GM19035 (cell line): ENCODE data around the gene MC4R.
A peak's percentile ranks its signal among the peaks of the same experiment; 100 is the strongest.
"Not testable (repeated sequence)": the region's sequence is repeated elsewhere in the genome, so short reads cannot be mapped to it uniquely, and the experiment has no call there.

Source experiments
- ATAC-seq: cut with Tn5 transposase; IDR thresholded peaks from one replicate; pipeline ENCODE4 v1.9.1; 2021; ENCODE audit not compliant: unreplicated experiment

MC4R gene

GRCh38 chr18:60372596-60372995 is at the start of gene MC4R:
Gene MC4R, minus strand, starts transcription at chr18:60372775. Its CDS starts 426 bp downstream, at chr18:60372349.
- no peak for ATAC-seq

GRCh38 chr18:60422306-60422705 is 49.7 kb upstream of the MC4R start:
- ATAC-seq = not testable (repeated sequence)

- no peak for ATAC-seq
Measured at GRCh38 chr18:60421356-60422118, 49.0 kb upstream of the MC4R start.

- no peak for ATAC-seq
Measured at GRCh38 chr18:60417946-60418345, 45.4 kb upstream of the MC4R start.

GRCh38 chr18:60413944-60414547 is 41.5 kb upstream of the MC4R start:
- peak; percentile 55 for ATAC-seq

- ATAC-seq = no peak
Measured at GRCh38 chr18:60411715-60412114, 39.1 kb upstream of the MC4R start.

GRCh38 chr18:60406721-60407120 is 34.1 kb upstream of the MC4R start:
- ATAC-seq = no peak

GRCh38 chr18:60404486-60405085 is 32.0 kb upstream of the MC4R start:
- ATAC-seq = no peak

GRCh38 chr18:60401346-60401745 is 28.8 kb upstream of the MC4R start:
- ATAC-seq = no peak

- no peak for ATAC-seq
Measured at GRCh38 chr18:60391571-60392226, 19.1 kb upstream of the MC4R start.

- ATAC-seq = no peak
Measured at GRCh38 chr18:60389314-60389713, 16.7 kb upstream of the MC4R start.

- no peak for ATAC-seq
Measured at GRCh38 chr18:60385693-60386092, 13.1 kb upstream of the MC4R start.

- no peak for ATAC-seq
Measured at GRCh38 chr18:60383893-60384292, 11.3 kb upstream of the MC4R start.

- no peak for ATAC-seq
Measured at GRCh38 chr18:60377778-60378469, 5.3 kb upstream of the MC4R start.

GRCh38 chr18:60372132-60372531 is 443 bp downstream of the MC4R start:
- no peak for ATAC-seq

GRCh38 chr18:60358516-60358915 is 14.1 kb downstream of the MC4R start:
- ATAC-seq = no peak

GRCh38 chr18:60350941-60351340 is 21.6 kb downstream of the MC4R start:
- ATAC-seq = no peak

GRCh38 chr18:60350150-60350549 is 22.4 kb downstream of the MC4R start:
- no peak for ATAC-seq

GRCh38 chr18:60347526-60348045 is 25.0 kb downstream of the MC4R start:
- ATAC-seq = no peak

GRCh38 chr18:60339018-60339417 is 33.6 kb downstream of the MC4R start:
- ATAC-seq = no peak

GRCh38 chr18:60331890-60332289 is 40.7 kb downstream of the MC4R start:
- no peak for ATAC-seq
